Measurements from ENCODE around the gene CRNKL1.

The CRNKL1 gene

GRCh38 chr20:20085812-20086211, 33.5 kb upstream of the CRNKL1 start:
- TF ChIP-seq EZH2 (IDR thresholded peaks at IDR 0.05): no peak
- TF ChIP-seq POLR2AphosphoS5 (IDR thresholded peaks at IDR 0.05; ENCODE audit: borderline replicate concordance, low read depth, low read length): no peak
- TF ChIP-seq FOXP2 (optimal IDR thresholded peaks at IDR 0.05; ENCODE audit: control extremely low read depth, extremely low read length, insufficient read depth): no peak
- H3K9ac ChIP-seq (ENCODE audit: insufficient read length): no peak overlapping the region
- no peaks in the 10 kb centered on the region for H3K36me3 ChIP-seq (ENCODE audit: insufficient read depth, low read length)
- no peak overlapping the region for H3K27ac ChIP-seq
- DNase-seq (ENCODE audit: low read depth, low spot score): no peak
- no peak overlapping the region for H3K4me3 ChIP-seq
- H3K9me3 ChIP-seq (ENCODE audit: low read depth, low read length): no peaks in the 10 kb centered on the region

DNA sequence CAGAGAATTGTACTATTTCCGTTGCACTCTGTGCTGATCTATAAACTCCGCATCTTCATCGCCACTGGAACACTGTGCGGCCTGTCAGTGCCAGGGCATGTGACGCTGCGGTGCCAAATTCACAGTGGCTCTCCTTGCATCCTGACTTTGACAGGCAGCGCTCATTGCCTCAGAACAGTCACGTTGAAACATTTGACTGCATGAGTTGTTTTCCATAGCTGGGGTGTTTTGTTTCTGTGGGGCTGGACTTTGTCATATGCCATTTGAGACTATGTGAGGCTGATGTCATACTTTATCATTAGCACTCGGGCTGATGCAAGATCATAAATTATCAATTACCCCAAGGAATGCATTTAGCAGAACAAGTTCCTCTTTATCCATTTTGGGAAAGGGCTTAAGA, 32.8 kb upstream of the CRNKL1 start:
- no peaks in the 10 kb centered on the region for H3K9me3 ChIP-seq (ENCODE audit: low read depth, low read length)
- H3K4me3 ChIP-seq: no peak overlapping the region
- no peak overlapping the region for H3K27ac ChIP-seq
- no peak for DNase-seq (ENCODE audit: low read depth, low spot score)
- H3K9ac ChIP-seq (ENCODE audit: insufficient read length): no peak overlapping the region
- TF ChIP-seq EZH2 (IDR thresholded peaks at IDR 0.05) (no peak), FOXP2 (optimal IDR thresholded peaks at IDR 0.05; ENCODE audit: control extremely low read depth, extremely low read length, insufficient read depth) (no peak), POLR2AphosphoS5 (IDR thresholded peaks at IDR 0.05; ENCODE audit: borderline replicate concordance, low read depth, low read length) (no peak)
- no peaks in the 10 kb centered on the region for H3K36me3 ChIP-seq (ENCODE audit: insufficient read depth, low read length)

- Histone ChIP-seq H3K36me3 (ENCODE audit: insufficient read depth, low read length) (no peaks in the 10 kb centered on the region), H3K4me3 (peak overlapping the region; percentile 19; the same call in 1 of the 2 replicates)
- no peak for TF ChIP-seq FOXP2 (optimal IDR thresholded peaks at IDR 0.05; ENCODE audit: control extremely low read depth, extremely low read length, insufficient read depth)
- TF ChIP-seq POLR2AphosphoS5 (IDR thresholded peaks at IDR 0.05; ENCODE audit: borderline replicate concordance, low read depth, low read length): no peak
- no peak for TF ChIP-seq EZH2 (IDR thresholded peaks at IDR 0.05)
Measured at GRCh38 chr20:20084296-20084752, 32.1 kb upstream of the CRNKL1 start.

GRCh38 chr20:20083807-20084206, 31.5 kb upstream of the CRNKL1 start:
- H3K36me3 ChIP-seq (ENCODE audit: insufficient read depth, low read length): no peaks in the 10 kb centered on the region
- TF ChIP-seq FOXP2 (optimal IDR thresholded peaks at IDR 0.05; ENCODE audit: control extremely low read depth, extremely low read length, insufficient read depth): no peak
- TF ChIP-seq POLR2AphosphoS5 (IDR thresholded peaks at IDR 0.05; ENCODE audit: borderline replicate concordance, low read depth, low read length): no peak
- TF ChIP-seq EZH2 (IDR thresholded peaks at IDR 0.05): no peak
- H3K9ac ChIP-seq (ENCODE audit: insufficient read length): no peak overlapping the region
- H3K9me3 ChIP-seq (ENCODE audit: low read depth, low read length): no peaks in the 10 kb centered on the region
- H3K27ac ChIP-seq: no peak overlapping the region
- DNase-seq (ENCODE audit: low read depth, low spot score): peak; percentile 34
- peak overlapping the region; percentile 19; the same call in 1 of the 2 replicates for H3K4me3 ChIP-seq

More at GRCh38 chr20:20084296-20084752, 32.1 kb upstream of the CRNKL1 start:
- Histone ChIP-seq H3K9ac (ENCODE audit: insufficient read length) (no peak overlapping the region), H3K9me3 (ENCODE audit: low read depth, low read length) (no peaks in the 10 kb centered on the region), H3K27ac (no peak overlapping the region)
- no peak for DNase-seq (ENCODE audit: low read depth, low spot score)

DNA sequence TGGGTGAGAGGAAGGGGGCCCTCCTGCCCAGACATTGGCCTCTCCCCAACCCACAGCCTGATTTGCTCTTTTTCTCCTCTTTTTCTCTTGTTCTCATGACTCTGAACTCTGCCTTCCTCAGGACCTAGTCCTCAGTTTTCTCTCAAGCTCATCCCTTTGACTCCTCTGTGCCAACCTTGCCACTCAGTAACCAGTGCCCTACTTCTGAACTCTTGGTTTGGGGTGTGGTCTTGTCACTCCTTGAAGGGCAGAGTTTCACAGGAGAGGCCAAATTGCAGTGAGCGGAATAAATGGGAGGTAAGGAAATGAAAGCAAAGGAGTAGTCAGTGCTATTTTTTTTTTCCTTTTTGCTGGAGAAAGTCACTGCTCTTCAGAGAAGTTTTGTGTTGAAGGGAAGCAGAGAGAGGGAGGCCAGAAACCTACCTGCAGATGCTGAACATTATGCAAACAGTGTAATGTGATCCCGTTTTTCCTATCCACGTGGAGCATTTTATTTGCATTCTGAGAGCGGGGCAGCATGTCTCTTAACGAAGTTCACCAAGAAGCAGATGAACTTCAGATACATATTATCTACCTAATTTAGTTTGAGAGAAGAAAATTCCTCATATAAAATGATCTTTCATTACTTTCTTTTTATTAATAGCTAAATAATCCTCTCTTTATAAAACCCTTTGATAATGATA, 27.0 kb upstream of the CRNKL1 start:
- no peak for TF ChIP-seq EZH2 (IDR thresholded peaks at IDR 0.05)
- TF ChIP-seq FOXP2 (optimal IDR thresholded peaks at IDR 0.05; ENCODE audit: control extremely low read depth, extremely low read length, insufficient read depth): no peak
- no peak for TF ChIP-seq POLR2AphosphoS5 (IDR thresholded peaks at IDR 0.05; ENCODE audit: borderline replicate concordance, low read depth, low read length)
- Histone ChIP-seq H3K4me3 (no peak overlapping the region), H3K27ac (no peak overlapping the region), H3K9me3 (ENCODE audit: low read depth, low read length) (no peaks in the 10 kb centered on the region), H3K9ac (ENCODE audit: insufficient read length) (no peak overlapping the region), H3K36me3 (ENCODE audit: insufficient read depth, low read length) (no peaks in the 10 kb centered on the region)
- no peak for DNase-seq (ENCODE audit: low read depth, low spot score)

GRCh38 chr20:20078041-20078440, 25.8 kb upstream of the CRNKL1 start:
- no peak for DNase-seq (ENCODE audit: low read depth, low spot score)
- TF ChIP-seq EZH2 (IDR thresholded peaks at IDR 0.05) (no peak), POLR2AphosphoS5 (IDR thresholded peaks at IDR 0.05; ENCODE audit: borderline replicate concordance, low read depth, low read length) (no peak), FOXP2 (optimal IDR thresholded peaks at IDR 0.05; ENCODE audit: control extremely low read depth, extremely low read length, insufficient read depth) (no peak)
- no peaks in the 10 kb centered on the region for H3K9me3 ChIP-seq (ENCODE audit: low read depth, low read length)
- no peak overlapping the region for H3K9ac ChIP-seq (ENCODE audit: insufficient read length)
- no peaks in the 10 kb centered on the region for H3K36me3 ChIP-seq (ENCODE audit: insufficient read depth, low read length)
- no peak overlapping the region for H3K27ac ChIP-seq
- no peak overlapping the region for H3K4me3 ChIP-seq

DNA sequence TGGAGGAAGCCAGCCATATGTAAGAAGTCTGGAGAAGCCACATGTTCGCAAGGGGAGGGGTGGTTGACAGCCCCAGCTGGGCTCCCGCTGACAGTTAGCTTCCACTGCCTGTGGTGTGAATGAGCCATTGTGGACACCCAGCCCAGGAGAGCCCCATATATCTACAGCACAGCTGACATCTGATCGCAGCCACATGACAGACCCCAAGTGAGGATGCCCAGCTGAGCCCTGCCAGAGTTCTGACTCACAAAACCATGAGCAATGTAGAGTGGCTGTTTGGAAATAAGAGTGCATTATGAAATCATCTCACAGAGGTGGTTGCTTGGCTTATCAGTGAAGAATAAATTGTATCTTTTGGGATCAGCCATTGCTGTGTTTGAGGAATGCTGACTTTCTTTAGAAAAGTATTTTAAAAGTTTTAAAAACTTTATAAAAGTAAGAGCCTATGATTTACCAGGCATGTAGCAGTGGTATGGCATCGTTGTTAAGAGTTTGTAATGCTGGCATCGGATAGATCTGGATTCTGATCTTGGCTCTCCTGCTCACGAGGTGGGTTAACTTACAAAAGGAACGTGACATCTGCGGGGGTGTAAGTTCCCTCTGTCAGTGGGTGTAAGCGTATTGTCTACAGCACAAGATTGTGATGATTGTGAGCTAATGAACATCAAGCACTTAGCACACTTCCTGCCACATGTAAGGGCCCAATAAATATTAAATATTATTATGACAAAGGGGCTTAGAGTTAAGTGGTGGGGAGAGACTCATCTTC, 24.2 kb upstream of the CRNKL1 start:
- Histone ChIP-seq H3K4me3 (no peak overlapping the region), H3K27ac (no peak overlapping the region), H3K9ac (ENCODE audit: insufficient read length) (no peak overlapping the region), H3K9me3 (ENCODE audit: low read depth, low read length) (no peaks in the 10 kb centered on the region), H3K36me3 (ENCODE audit: insufficient read depth, low read length) (no peaks in the 10 kb centered on the region)
- DNase-seq (ENCODE audit: low read depth, low spot score): no peak
- TF ChIP-seq POLR2AphosphoS5 (IDR thresholded peaks at IDR 0.05; ENCODE audit: borderline replicate concordance, low read depth, low read length) (no peak), EZH2 (IDR thresholded peaks at IDR 0.05) (no peak), FOXP2 (optimal IDR thresholded peaks at IDR 0.05; ENCODE audit: control extremely low read depth, extremely low read length, insufficient read depth) (no peak)

DNA sequence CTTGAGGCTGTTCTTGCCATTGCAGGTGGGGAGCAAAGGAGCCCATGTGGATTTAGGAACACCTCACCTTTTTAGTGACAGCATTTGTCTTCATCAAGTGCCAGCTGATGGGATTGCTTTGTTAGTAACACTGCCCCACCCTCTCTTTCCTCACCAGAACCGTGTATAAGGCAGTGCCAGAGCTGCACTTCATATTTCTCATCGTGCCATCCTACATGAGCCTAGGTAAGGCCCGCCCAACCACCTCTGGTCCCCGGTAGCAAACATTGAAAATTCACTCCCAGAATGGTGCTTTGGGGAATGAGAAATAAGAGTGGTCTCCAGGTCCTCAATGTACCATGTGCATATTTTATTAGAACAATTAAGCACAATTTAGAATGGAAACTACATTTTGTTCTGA, 22.8 kb upstream of the CRNKL1 start:
- no peak overlapping the region for H3K9ac ChIP-seq (ENCODE audit: insufficient read length)
- no peaks in the 10 kb centered on the region for H3K9me3 ChIP-seq (ENCODE audit: low read depth, low read length)
- TF ChIP-seq POLR2AphosphoS5 (IDR thresholded peaks at IDR 0.05; ENCODE audit: borderline replicate concordance, low read depth, low read length) (no peak), EZH2 (IDR thresholded peaks at IDR 0.05) (no peak), FOXP2 (optimal IDR thresholded peaks at IDR 0.05; ENCODE audit: control extremely low read depth, extremely low read length, insufficient read depth) (no peak)
- no peak overlapping the region for H3K4me3 ChIP-seq
- H3K36me3 ChIP-seq (ENCODE audit: insufficient read depth, low read length): no peaks in the 10 kb centered on the region
- H3K27ac ChIP-seq: no peak overlapping the region
- DNase-seq (ENCODE audit: low read depth, low spot score): no peak

All from SK-N-MC (cell line).